ENCODE results near the gene CNOT3.

GRCh38 chr19:54191811-54192453 lies 54.4 kb downstream of the CNOT3 start:
- TF ChIP-seq CTCF (conservative IDR thresholded peaks at IDR 0.05; ENCODE audit: low read depth, low read length) (no peak), EZH2 (IDR thresholded peaks at IDR 0.05; ENCODE audit: low read length, unreplicated experiment) (no peak)
